HepG2 (cell line): ENCODE data around the gene PKP3. TPM values are rescaled to one million over a fixed set of nuclear protein-coding genes. Genes with fewer than 3 reads are reported as not detected.

Source experiments
- CCAR2 ChIP-seq: fragments of 200-400 bp; formaldehyde crosslinking; optimal IDR thresholded peaks from 2 replicates; pipeline ENCODE3; 2018; ENCODE audit warnings: low read depth, mild to moderate bottlenecking, low read length, moderate library complexity
- CSRNP1 ChIP-seq: sonication (generic); formaldehyde crosslinking; IDR thresholded peaks from 2 replicates; pipeline ENCODE4 v1.8.1; 2023; ENCODE audit warnings: mild to moderate bottlenecking, missing genetic modification reagents
- GATAD2A ChIP-seq: IDR thresholded peaks from 2 replicates; pipeline ENCODE4 v1.6.1; 2016
- HBP1 ChIP-seq: IDR thresholded peaks from 2 replicates; pipeline ENCODE4 v1.6.1; 2016; ENCODE audit warnings: low read depth, control low read depth
- HNRNPL ChIP-seq: fragments of 200-400 bp; formaldehyde crosslinking; IDR thresholded peaks from 2 replicates; pipeline ENCODE4 v1.6.1; 2017; ENCODE audit warnings: mild to moderate bottlenecking, low read depth, low read length
- HOXA7 ChIP-seq: sonication (generic); formaldehyde crosslinking; IDR thresholded peaks from 2 replicates; pipeline ENCODE4 v1.8.1; 2022; ENCODE audit warnings: mild to moderate bottlenecking, missing genetic modification reagents, moderate library complexity
- MEIS1 ChIP-seq: sonication (generic); formaldehyde crosslinking; IDR thresholded peaks from 2 replicates; pipeline ENCODE4 v1.9.0; 2021; ENCODE audit warnings: mild to moderate bottlenecking, missing genetic modification reagents, moderate library complexity, borderline replicate concordance
- MTF1 ChIP-seq: sonication (generic); formaldehyde crosslinking; IDR thresholded peaks from 2 replicates; pipeline ENCODE4 v1.5.0; 2020; ENCODE audit warnings: missing genetic modification reagents
- PITX1 ChIP-seq: sonication (generic); formaldehyde crosslinking; IDR thresholded peaks from 2 replicates; pipeline ENCODE4 v1.5.1; 2020; ENCODE audit warnings: mild to moderate bottlenecking, missing genetic modification reagents
- POLR2A ChIP-seq, 2 experiments: IDR thresholded peaks; 2 replicates each; pipeline ENCODE4 v1.6.1; 2011; ENCODE audit warnings: low read depth in 2 of 2, low read length in 2 of 2, mild to moderate bottlenecking in 1 of 2, moderate library complexity in 1 of 2; ENCODE audit not compliant: insufficient read depth in 1 of 2
- SALL1 ChIP-seq: sonication (generic); formaldehyde crosslinking; IDR thresholded peaks from 2 replicates; pipeline ENCODE4 v1.8.0; 2022; ENCODE audit warnings: mild to moderate bottlenecking, missing genetic modification reagents
- ZBTB1 ChIP-seq: sonication (generic); formaldehyde crosslinking; IDR thresholded peaks from 2 replicates; pipeline ENCODE4 v1.4.0; 2020; ENCODE audit warnings: missing genetic modification reagents, borderline replicate concordance
- ZKSCAN8 ChIP-seq: IDR thresholded peaks from 2 replicates; pipeline ENCODE4 v1.6.1; 2016; ENCODE audit warnings: borderline replicate concordance, missing genetic modification reagents, missing compliant biosample characterization
- ZNF230 ChIP-seq: sonication (generic); formaldehyde crosslinking; IDR thresholded peaks from 2 replicates; pipeline ENCODE4 v1.4.0; 2020; ENCODE audit warnings: mild to moderate bottlenecking, missing genetic modification reagents
- ZNF253 ChIP-seq: sonication (generic); formaldehyde crosslinking; IDR thresholded peaks from 2 replicates; pipeline ENCODE4 v1.8.0; 2022; ENCODE audit warnings: mild to moderate bottlenecking, missing genetic modification reagents, borderline replicate concordance
- ZNF260 ChIP-seq: sonication (generic); formaldehyde crosslinking; IDR thresholded peaks from 2 replicates; pipeline ENCODE4 v1.4.0; 2020; ENCODE audit warnings: missing genetic modification reagents, low read depth, mild to moderate bottlenecking, borderline replicate concordance
- ZNF296 ChIP-seq: sonication (generic); formaldehyde crosslinking; conservative IDR thresholded peaks from 2 replicates; pipeline ENCODE4 v1.5.0; 2020; ENCODE audit warnings: mild to moderate bottlenecking, missing genetic modification reagents
- ZNF30 ChIP-seq: sonication (generic); formaldehyde crosslinking; IDR thresholded peaks from 2 replicates; pipeline ENCODE4 v1.5.0; 2020; ENCODE audit warnings: mild to moderate bottlenecking, missing genetic modification reagents
- ZNF737 ChIP-seq: sonication (generic); formaldehyde crosslinking; IDR thresholded peaks from 2 replicates; pipeline ENCODE4 v1.5.0; 2020; ENCODE audit warnings: missing genetic modification reagents, mild to moderate bottlenecking, borderline replicate concordance
- polyA plus RNA-seq, 8 experiments: library from polyadenylated mRNA; depleted of rRNA in 3 of 8; stranded (reverse) in 7 of 8; unstranded in 1 of 8; fragments of >200 nt; fragmentation: Illumina TruSeq in 4 of 8; extraction: Trizol in 4 of 8; gene quantifications; 2 replicates each; pipeline versions ENCODE4 v1.2.1 to v1.2.3, GENCODE V29; 2011 to 2016; ENCODE audit warnings: low read depth in 4 of 8, missing spikeins in 1 of 8, mixed read lengths in 1 of 8; ENCODE audit not compliant: insufficient read depth in 1 of 8
- total RNA-seq, 5 experiments: library from RNA; depleted of rRNA; stranded (reverse); fragments of >200 nt; fragmentation: Illumina TruSeq; extraction: Trizol; gene quantifications; 2 replicates each; pipeline ENCODE4 v1.2.3, GENCODE V29; 2016; ENCODE audit warnings: low read depth in 1 of 5
- TF ChIP-seq, protein P1 (sequence below): sonication (generic); formaldehyde crosslinking; IDR thresholded peaks from 2 replicates; pipeline ENCODE4 v1.4.0; 2020; ENCODE audit warnings: missing genetic modification reagents
- TF ChIP-seq, protein P2 (sequence below): sonication (generic); IDR thresholded peaks from 2 replicates; pipeline ENCODE4 v1.6.1; 2016; ENCODE audit warnings: low read depth, borderline replicate concordance
- TF ChIP-seq, protein P3 (sequence below): sonication (generic); formaldehyde crosslinking; IDR thresholded peaks from 2 replicates; pipeline ENCODE4 v1.5.0; 2020; ENCODE audit warnings: missing genetic modification reagents
- TF ChIP-seq, protein P4 (sequence below): sonication (generic); formaldehyde crosslinking; IDR thresholded peaks from 2 replicates; pipeline ENCODE4 v1.5.0; 2020; ENCODE audit warnings: mild to moderate bottlenecking, missing genetic modification reagents

Gene PKP3
- total and polyA plus RNA-seq, 2 of the 13 experiments (the other 11 are each of a cell fraction or from before 2014, with no cell fraction given), result 18.0 to 28.7 TPM

GRCh38 chr11:363948-364761 lies 29.9 kb upstream of the PKP3 start (continued):
- TF ChIP-seq, protein P1, sequence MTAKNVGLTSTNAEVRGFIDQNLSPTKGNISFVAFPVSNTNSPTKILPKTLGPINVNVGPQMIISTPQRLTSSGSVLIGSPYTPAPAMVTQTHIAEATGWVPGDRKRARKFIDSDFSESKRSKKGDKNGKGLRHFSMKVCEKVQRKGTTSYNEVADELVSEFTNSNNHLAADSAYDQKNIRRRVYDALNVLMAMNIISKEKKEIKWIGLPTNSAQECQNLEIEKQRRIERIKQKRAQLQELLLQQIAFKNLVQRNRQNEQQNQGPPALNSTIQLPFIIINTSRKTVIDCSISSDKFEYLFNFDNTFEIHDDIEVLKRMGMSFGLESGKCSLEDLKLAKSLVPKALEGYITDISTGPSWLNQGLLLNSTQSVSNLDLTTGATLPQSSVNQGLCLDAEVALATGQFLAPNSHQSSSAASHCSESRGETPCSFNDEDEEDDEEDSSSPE (CRISPR knock-in tag), result no peak
- TF ChIP-seq, protein P2, sequence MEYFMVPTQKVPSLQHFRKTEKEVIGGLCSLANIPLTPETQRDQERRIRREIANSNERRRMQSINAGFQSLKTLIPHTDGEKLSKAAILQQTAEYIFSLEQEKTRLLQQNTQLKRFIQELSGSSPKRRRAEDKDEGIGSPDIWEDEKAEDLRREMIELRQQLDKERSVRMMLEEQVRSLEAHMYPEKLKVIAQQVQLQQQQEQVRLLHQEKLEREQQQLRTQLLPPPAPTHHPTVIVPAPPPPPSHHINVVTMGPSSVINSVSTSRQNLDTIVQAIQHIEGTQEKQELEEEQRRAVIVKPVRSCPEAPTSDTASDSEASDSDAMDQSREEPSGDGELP, result peak; percentile 32; the same call in 1 of the 2 replicates
- no peak for TF ChIP-seq CSRNP1 (CRISPR knock-in tag)
- no peak for TF ChIP-seq ZNF260
- no peak for TF ChIP-seq PITX1 (CRISPR knock-in tag)
- no peak for TF ChIP-seq ZBTB1 (CRISPR knock-in tag)
- TF ChIP-seq ZNF737, result no peak
- TF ChIP-seq HBP1 (CRISPR knock-in tag), result no peak
- TF ChIP-seq HNRNPL, result peak; percentile 94
- 0 out of 2 replicates have a peak, but pooled peaks have one; percentile 26 for TF ChIP-seq MEIS1 (CRISPR knock-in tag)
- no peak for TF ChIP-seq ZNF30
- TF ChIP-seq MTF1 (CRISPR knock-in tag), result no peak
- TF ChIP-seq, protein P3, sequence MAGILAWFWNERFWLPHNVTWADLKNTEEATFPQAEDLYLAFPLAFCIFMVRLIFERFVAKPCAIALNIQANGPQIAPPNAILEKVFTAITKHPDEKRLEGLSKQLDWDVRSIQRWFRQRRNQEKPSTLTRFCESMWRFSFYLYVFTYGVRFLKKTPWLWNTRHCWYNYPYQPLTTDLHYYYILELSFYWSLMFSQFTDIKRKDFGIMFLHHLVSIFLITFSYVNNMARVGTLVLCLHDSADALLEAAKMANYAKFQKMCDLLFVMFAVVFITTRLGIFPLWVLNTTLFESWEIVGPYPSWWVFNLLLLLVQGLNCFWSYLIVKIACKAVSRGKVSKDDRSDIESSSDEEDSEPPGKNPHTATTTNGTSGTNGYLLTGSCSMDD (CRISPR knock-in tag), result no peak
- TF ChIP-seq CCAR2, result no peak
- no peak for TF ChIP-seq ZKSCAN8 (CRISPR knock-in tag)
- TF ChIP-seq GATAD2A, result peak; percentile 74
- peak; percentile 49; the same call in 1 of the 2 replicates for TF ChIP-seq SALL1 (CRISPR knock-in tag)
- no peak for TF ChIP-seq ZNF253 (CRISPR knock-in tag)
- TF ChIP-seq, protein P4, sequence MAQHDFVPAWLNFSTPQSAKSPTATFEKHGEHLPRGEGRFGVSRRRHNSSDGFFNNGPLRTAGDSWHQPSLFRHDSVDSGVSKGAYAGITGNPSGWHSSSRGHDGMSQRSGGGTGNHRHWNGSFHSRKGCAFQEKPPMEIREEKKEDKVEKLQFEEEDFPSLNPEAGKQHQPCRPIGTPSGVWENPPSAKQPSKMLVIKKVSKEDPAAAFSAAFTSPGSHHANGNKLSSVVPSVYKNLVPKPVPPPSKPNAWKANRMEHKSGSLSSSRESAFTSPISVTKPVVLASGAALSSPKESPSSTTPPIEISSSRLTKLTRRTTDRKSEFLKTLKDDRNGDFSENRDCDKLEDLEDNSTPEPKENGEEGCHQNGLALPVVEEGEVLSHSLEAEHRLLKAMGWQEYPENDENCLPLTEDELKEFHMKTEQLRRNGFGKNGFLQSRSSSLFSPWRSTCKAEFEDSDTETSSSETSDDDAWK (CRISPR knock-in tag), result no peak
- TF ChIP-seq ZNF296 (CRISPR knock-in tag), result no peak
- no peak for TF ChIP-seq ZNF230
- no peak for TF ChIP-seq HOXA7 (CRISPR knock-in tag)
- no peak; a peak in 1 of 4 replicates for TF ChIP-seq POLR2A (IDR thresholded peaks at IDR 0.05; ENCODE audit: insufficient read depth in 1 of 2, low read depth in 2 of 2, low read length in 2 of 2)
